ENCODE data around the gene RANBP10.
"Not testable (repeated sequence)": the region's sequence is repeated elsewhere in the genome, so short reads cannot be mapped to it uniquely, and the experiment has no call there.

The RANBP10 gene

DNA sequence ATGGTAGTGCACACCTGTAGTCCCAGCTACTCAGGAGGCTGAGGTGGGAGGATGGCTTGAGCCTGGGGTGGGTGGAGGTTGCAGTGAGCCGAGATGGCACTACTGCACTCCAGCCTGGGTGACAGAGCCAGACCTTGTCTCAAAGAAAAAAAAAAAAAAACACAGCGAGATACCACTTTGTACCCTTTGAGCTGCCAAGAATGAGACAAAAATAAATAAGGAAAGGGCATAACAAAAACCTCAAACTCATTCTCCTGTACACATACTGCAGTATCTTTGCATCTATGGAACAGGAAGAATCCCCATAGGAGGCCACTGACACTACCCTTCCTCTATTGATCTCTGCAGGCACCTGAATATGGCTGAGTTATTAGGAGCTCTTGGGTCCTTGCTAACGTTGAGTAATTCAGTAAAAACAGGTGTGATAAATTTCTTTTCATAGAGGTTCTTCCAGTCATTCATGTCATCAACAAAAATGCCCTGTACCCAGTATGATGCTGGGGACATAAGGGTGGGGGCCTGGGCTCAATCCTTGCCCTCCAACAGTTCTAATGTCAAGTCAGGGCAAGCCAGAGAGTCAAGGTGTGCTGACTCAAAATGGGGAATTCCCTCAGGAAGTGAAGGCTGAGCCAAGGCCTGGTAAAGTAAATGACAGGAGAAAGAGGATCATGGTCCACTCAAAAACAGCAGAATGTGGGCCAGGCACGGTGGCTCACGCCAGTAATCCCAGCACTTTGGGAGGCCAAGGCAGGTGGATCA is 26.9 kb downstream of the RANBP10 start:
- no peak for DNase-seq (ENCODE audit: low spot score)

DNA sequence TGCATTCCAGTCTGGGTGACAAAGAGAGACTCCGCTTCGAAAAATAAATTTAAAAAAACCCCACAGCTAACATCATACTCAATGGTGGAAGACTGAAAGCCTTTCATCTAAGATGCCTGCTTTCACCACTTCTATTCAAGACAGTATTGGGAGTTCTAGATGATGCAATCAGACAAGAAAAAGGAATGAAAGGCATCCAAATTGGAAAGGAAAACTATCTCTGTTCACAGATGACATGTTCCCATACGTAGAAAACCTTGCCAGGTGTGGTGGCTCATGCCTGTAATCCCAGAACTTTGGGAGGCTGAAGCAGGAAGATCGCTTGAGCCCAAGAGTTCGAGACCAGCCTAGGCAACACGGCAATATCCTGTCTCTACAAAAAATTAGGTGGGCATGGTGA is 31.1 kb downstream of the RANBP10 start:
- DNase-seq (ENCODE audit: low spot score) = no peak

DNA sequence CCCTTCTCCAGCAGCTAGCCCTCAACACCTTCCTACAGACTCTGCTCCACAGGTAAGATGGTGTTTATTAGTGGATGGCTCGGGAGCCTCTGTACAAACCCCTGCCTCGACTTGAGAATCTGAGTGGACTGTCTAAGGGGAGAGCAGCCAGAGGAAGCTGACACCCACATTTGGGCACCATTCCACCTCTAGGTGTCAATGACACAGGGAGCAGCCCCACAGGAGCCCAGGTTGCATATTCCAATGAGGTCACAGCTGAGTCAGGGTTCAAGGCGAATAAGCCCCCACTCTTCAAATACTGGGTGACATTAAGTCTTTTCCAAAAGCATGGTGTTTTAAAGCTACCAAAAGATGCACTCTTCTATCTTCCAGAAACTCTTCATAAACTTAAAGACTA is 31.9 kb downstream of the RANBP10 start:
- no peak for DNase-seq (ENCODE audit: low spot score)

DNA sequence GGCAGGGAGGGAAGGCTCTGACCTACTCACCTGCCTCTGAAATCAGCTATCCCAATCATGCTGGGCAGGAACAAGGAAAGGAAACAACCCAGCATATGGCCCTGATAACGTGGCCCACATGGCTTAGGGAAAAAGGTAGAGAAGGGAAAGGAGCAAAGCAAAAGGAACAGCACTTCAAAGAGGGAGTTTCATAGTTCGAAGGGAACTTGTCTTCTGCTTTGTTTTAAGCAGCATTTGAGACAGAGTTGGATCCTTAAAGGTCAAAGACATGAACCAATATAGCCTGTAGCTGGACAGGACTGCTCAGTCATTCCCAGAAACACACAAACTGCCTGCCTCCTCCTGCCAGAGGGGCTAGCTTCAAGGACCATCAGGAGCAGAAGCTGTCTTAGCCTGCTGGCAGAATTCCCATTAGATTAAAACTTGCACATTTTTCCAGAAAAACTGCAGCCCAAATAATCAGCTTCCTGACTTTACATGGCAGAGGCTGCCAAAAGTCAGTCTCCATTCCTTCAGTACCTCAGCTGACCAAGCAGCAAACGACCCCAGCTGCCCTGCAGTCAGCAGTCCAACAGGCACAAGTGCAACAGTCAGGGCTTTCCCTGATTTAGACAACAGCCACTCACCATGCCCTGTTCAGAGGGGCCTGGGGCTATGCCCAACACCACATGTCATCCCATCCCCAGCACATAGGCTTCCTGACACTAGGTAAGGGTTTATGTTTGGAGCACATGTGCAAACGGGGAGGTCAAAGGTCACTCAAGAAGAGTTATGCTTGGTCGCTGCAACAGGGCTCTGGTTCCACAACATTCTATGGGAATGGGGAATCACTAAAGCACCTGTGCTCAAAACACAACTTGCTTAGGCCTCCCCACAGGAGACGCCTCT is 32.5 kb downstream of the RANBP10 start:
- no peak for DNase-seq (ENCODE audit: low spot score)

DNA sequence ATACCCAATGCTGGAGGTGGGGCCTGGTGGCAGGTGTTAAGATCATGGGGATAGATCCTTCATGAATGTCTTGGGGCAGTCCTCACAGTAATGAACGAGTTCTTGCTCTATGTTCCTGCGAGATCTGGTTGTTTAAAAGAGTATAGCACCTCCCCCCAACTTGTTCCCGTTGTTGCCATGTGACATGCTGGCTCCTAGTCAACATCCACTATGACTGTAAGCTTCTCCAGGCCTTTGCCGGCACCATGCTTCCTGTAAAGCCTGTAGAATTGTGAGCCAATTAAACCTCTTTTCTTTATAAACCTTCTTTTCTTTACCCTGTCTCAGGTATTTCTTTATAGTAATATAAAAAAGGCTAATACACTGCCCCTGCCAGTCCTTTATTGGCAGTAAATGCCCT is 33.3 kb downstream of the RANBP10 start:
- DNase-seq (ENCODE audit: low spot score) = no peak

DNA sequence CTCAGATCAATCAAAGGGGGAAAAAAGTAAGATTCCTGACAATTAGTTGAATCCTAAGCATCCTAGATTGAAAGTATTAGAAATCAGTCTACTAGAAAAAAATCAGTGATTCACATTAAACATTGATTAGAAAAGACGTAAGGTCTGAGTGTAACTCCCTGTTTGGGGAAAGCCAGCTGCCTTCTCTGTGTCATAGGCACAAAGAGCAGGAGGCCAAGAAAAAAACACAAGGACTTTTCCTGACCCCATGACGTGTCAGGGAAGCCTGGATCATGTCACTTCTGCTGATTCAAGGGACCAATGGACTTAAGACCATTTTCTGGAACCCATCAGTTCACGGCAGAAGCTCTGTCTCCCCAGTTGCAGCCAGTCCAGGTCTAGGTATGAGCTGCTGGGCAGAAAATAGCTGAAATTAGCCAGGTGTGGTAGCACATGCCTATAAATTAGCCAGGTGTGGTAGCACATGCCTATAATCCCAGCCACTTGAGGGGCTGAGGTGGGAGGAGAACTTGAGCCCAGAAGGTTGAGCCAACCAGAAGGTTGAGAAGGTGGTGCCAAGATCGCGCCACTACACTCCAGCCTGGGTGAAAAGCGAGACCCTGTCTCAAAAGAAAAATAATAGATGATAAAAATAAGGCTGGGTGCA is 35.9 kb downstream of the RANBP10 start:
- no peak for DNase-seq (ENCODE audit: low spot score)

DNA sequence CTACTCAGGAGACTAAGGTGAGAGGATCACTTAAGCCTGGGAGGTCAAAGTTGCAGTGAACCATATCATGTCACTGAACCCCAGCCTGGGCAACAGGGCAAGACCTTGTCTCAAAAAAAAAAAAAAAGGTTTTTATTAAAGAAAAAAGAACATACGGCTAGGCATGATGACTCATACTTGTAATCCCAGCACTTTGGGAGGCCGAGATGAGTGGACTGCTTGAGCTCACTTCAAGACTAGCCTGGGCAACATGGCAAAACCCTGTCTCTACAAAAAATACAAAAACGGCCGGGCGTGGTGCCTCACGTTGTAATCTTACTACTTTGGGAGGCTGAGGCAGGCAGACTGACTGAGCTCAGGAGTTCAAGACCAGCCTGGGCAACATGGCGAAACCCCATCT is 38.4 kb downstream of the RANBP10 start:
- no peak for DNase-seq (ENCODE audit: low spot score)

DNA sequence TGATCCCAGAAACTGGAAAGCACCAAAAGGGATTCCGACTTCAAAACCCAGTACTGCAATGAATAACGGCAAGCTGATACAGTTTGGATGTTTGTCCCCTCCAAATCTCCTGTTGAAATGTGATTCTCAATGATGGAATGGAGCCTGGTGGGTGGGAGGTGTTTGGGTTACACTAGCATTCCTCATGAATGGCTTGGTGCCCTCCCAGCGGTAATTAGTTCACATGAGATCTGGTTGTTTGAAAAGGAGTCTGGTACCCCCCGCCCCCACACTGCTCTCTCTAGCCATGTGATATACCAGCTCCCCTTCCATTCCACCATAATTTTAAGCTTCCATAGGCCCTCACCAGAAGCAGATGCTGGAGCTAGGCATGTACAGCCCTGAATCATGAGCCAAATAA is 40.1 kb downstream of the RANBP10 start:
- no peak for DNase-seq (ENCODE audit: low spot score)

DNA sequence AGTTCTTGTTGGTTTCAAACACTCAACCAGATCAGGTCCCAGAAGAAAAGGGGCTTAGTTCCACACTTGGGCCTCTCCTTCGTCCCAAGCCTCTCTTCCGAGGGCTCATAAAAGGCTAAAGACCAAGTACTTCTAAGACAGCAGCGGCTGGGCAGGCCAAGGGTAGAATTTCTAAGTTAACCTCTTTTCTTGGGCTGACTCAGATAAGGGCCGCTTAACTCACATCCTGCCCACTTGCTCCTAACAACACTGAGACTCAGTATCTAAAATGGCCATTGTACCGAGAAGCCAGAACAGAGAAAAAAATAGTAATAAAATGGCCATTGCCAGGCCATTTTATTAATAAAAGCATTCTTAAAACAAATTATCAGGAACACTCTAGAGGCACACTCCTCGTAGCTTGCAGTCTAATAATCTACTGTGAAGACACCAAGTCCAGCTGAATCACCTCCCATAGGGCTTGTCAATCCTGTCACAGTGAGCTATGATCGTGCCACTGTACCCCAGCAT is 42.1 kb downstream of the RANBP10 start:
- DNase-seq (ENCODE audit: low spot score) = no peak

DNA sequence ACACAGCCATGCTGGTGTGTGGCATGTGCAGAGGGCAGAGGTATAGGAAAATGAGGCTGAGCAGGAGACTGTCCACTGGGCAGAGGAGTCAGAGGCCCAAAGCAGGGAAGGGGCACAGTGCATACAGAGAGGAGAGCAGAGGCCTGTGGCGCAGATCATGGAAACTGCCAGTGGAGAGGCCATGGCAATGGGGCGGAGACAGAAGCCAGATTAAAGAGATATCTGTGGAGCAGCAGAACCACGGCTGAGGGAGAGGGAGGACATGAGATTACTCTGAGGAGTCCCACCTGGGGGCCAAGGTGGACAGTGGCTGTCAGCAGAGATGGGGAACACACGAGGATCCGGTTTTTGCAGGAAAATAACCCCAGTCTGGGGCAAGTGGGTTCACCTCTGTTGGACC is 43.3 kb downstream of the RANBP10 start:
- no peak for DNase-seq (ENCODE audit: low spot score)

DNA sequence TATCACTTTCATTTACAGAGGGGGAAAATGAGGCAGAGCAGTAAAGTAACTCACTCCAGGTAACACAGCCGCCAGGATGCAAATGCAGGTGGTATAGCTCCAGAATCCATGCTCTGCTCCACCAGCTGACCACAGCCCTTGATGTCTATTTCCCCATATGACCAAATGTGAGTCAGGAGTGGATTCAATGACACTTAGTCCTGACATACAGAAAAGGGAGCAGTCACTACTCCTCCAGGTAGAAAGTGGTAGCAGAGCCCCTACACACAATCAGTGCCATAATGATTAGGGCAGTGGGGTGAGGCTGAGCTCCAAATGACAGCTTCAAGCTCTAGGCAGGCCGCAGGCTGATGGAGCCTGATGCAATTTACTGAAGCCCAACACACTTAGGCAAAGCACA is 44.0 kb downstream of the RANBP10 start:
- no peak for DNase-seq (ENCODE audit: low spot score)

DNA sequence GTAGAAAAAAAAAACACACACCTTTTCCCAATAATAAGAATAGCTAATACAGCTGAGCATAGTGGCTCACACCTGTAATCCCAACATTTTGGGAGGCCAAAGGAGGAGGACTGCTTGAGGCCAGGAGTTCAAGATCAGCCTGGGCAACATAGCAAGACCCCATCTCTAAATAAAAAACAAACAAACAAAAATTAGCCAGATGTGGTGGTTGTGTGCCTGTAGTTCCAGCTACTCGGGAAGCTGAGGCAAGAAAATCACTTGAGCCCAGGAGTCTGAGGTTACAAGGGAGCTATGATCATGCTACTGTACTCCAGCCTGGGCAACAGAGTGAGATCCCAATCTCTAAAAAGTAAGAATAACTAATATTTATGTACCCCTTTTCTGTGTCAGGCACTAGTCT is 44.4 kb downstream of the RANBP10 start:
- DNase-seq (ENCODE audit: low spot score) = no peak

DNA sequence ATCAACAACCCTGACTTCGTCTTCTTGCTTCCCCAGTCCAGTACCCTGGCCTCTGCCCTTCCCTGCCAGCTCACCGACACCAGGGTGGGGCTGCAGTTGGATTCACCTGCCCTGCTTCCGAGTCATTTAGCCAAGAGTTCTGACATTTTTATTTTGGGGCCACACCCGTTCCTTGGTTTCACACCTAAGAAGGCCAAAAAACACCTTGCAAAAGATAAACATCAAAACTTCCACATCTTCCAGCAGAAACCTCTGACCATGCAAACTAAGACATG is 45.5 kb downstream of the RANBP10 start:
- no peak for DNase-seq (ENCODE audit: low spot score)

DNA sequence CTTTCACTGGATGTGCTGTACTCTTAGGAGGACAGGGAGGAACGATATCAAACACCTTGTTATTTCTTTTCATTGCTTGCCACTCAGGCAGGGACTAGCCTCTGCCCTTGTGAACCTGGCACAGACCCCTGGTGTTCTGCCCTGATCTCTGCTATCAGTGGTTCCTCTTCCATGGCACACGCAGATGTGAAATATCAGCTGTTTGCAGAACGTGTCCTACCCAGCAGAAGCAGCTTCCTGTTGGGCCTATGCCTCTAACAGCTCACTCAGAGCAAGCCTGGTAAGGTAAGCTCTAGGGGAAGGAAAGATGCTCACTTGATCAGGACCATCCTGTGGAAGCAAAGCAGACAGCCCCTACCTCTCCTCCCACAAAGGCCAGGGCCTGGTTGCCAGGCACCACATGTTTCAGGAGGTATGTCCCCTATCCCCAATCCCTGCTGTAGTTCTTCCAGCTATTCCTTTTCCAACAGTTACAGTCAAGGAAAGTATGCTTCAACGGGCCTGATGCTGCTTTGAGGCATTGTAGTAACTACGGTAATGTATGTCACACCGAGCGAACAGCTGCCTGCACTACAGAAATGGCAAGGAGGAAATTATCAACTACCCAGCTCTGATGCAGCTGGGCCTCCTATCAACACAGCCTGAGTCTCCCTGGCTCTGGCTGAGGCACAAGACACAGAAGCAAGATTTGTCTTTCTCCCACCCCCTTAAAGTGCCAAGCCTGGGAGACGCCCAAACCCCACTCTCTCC is 46.0 kb downstream of the RANBP10 start:
- DNase-seq (ENCODE audit: low spot score) = no peak

DNA sequence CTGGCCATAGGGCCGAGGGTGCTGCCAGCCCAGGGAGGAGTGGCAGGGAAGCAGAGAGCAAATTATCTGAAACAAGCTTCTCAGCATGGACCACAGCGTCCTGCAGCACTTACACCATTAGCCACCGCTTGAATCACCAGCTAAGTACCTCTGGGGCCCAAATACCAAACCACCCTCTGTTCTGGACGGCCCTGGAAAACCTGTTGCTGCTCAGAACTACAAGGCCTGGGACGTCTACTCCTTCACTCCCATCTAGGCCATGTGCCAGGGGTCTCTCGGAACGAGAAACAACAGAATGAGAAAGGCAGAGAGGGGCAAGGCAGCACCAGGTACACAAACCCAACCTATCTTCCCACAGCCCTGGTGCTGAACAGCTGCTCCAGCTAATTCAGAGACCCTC is 47.4 kb downstream of the RANBP10 start:
- no peak for DNase-seq (ENCODE audit: low spot score)

DNA sequence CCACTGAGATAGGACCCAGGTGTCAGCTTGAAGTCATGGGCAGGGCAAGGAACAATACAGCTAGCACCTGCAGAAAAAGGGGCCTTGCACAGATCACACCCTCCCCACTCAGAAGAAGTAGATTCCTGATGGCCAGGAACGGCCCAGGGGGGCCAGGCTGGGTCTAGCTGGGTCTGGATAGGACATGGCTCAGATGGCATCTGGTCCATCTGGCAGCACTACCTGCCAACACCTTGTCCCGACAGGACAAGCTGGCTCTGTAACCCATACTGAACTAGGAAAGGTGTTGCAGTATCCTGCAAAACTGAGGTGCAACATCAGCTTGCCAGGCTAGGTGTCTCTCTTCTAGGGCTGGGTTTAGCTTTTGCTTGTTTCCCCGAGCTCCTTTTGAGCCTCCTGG is 48.4 kb downstream of the RANBP10 start:
- no peak for DNase-seq (ENCODE audit: low spot score)

DNA sequence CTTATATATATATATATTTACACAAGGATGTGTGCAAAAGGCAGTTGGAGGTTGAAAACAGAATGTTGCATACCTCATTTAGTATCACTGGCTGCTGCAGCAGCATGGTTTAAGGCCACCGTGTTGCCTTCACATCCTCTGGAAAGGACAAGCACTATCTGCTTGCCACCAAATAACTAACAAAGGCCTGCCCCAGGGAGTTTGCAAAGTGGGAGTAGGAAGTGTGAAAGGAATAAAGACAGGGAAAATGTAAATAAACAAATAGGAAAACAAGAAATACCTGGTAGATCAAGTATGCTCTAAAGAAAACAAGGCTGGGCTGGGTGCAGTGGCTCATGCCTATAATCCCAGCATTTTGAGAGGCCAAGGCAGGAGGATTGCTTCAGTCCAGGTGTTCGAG is 53.7 kb downstream of the RANBP10 start:
- no peak for DNase-seq (ENCODE audit: low spot score)

DNA sequence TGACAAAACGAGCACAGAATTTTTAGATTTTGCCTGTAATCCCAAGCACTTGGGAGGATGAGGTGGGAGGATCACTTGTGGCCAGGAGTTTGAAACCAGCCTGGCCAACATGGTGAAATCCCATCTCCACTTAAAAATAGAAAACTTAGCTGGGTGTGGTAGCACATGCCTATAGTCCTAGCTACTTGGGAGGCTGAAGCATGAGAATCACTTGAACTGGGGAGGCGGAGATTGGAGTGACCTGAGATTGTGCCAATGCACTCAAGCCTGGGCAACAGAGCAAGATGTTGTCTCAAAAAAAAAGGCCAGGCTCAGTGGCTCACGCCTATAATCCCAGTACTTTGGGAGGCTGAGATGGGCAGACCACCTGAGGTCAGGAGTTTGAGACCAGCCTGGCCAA is 55.0 kb downstream of the RANBP10 start:
- not testable (repeated sequence) for DNase-seq (ENCODE audit: low spot score)

DNA sequence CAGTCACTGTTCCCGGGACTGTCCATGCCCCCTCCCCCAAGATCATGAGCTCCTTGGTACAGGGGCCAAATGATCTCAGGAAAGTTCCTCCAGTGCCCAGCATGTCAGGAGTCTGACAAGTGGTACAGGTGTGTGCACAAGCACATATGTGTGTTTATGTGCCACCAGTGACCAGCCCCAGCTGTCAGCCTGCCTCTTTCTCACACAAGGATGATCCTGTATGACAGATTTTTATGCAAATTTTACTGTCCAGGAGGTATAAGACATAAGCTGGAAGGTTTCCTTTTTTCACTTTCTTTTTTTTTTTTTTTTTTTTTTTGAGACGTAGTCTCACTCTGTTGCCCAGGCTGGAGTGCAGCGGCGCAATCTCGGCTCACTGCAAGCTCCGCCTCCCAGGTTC is 55.9 kb downstream of the RANBP10 start:
- DNase-seq (ENCODE audit: low spot score) = no peak

DNA sequence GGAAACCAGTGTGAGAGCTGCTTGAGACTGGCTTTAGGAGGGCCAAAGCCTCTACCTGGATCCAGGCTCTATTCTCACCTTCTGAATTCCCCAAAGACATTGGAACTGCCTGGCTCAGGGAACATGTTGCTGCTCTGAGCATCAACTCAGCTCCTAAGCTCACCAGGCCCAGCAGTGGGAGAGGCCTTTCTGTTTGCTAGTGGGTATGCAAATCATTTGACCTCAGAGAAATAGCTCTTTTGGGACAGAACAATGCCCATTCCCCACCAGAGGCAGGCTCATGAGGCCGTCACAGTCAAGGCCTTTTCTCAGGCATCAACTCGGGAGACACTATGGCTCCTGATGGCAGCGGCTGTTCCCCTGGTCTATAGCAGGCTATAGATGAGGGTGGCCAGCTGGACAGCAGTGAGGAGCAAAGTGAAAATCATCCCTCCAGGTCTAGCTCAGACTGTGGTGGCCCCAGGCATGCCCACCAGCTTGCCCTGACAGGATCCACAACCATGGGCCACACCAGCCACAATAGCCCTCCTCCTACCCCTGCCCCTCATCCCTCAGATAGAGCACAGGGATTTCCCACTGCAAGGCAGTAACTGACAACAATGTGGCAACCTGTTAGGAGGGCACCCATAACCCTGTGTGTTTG is 56.8 kb downstream of the RANBP10 start:
- no peak for DNase-seq (ENCODE audit: low spot score)

DNA sequence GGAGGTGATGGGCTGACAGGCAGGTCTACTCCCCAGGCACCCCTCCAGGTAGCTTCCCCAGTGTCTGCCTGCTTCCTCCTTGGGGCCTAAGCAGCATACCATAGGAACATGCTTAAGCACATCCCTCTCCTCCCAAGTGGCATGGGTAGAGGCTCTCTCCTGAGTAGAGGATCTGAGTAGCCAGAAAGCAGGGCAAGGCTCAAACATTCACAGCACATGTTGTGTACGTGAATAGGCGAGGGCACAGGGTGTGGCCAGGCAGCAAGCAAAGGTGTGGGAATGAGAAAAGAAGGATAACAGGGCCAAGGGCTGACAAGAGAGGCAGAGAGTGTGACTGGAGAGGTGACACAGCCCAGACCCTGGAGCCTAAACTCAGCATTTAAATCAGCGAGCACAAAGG is 57.5 kb downstream of the RANBP10 start:
- DNase-seq (ENCODE audit: low spot score) = no peak

DNA sequence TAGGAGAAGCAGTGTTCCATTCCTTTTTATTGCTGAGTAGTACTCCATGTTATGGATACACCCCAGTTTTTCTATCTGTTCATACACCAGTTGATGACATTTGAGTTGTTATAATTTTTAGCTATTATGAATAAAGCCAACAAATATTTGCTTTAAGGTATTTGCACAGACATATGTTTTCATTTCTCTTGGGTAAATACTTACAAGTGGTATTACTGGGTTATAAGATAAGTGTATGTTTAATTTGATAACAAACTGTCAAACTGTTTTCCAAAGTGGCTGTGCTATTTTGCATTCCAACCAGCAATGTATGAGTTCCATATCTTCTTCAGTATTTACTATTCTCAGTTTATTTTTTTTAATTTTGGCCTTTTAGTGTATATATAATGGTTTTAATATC is 59.5 kb downstream of the RANBP10 start:
- DNase-seq (ENCODE audit: low spot score) = no peak

Data from AG20443 (cell line).